ENCODE results near the gene AR.
"Not testable (repeated sequence)": the region's sequence is repeated elsewhere in the genome, so short reads cannot be mapped to it uniquely, and the experiment has no call there.

Gene AR

DNA sequence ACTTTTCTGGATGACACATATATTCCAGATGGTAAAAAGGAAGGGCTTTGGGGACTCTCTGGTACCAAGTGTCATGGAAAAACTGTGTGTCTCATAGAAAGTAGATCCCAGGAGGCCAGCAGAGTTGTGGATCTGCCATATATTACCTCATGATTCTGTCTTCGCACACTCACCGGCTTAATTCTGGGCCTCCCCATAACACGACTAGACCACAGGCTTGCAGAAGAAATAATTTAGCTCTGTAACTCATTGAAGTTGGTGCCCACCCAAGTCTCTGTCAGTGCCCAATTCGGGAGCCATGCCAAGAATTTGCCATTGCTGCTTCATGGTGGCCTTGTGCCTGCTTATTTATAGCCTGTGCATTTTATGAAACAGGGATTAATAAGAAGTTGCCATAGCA is 104.5 kb downstream of the AR start:
- DNase-seq (ENCODE audit: low spot score) = no peak

GRCh38 chrX:67651437-67652142 is 107.8 kb downstream of the AR start:
- DNase-seq (ENCODE audit: low spot score) = no peak

GRCh38 chrX:67652543-67652942 is 108.7 kb downstream of the AR start:
- no peak for DNase-seq (ENCODE audit: low spot score)

GRCh38 chrX:67654301-67654700 is 110.5 kb downstream of the AR start:
- no peak for DNase-seq (ENCODE audit: low spot score)

DNA sequence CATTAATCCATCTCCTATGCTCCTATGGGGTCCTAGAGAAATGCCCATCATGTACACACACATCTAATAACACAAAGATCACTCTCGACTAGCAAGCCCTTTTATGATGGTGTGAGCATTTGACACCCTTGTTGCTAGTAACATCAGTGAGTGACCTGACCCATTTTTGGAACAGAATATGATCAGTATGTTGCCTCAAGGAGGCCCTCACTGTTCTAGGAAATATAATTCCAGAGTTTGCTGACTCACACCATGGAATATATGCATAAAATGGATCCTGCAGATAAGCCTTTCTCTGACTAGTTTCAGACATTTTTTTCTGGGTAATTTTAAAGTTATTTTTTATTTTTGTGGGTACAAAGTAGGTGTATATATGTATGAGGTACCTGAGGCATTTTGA is 121.8 kb downstream of the AR start:
- DNase-seq (ENCODE audit: low spot score) = no peak

DNA sequence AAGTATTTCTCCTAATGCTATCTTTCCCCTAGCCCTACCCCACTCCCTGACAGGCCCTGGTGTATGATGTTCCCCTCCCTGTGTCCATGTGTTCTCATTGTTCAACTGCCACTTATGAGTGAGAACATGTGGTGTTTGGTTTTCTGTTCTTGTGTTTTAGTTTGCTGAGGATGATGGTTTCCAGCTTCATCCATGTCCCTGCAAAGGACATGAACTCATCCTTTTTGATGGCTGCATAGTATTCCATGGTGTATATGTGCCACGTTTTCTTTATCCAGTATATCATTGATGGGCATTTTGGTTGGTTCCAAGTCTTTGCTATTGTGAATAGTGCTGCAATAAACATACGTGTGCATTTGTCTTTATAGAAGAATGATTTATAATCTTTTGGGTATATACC is 126.9 kb downstream of the AR start:
- not testable (repeated sequence) for DNase-seq (ENCODE audit: low spot score)

DNA sequence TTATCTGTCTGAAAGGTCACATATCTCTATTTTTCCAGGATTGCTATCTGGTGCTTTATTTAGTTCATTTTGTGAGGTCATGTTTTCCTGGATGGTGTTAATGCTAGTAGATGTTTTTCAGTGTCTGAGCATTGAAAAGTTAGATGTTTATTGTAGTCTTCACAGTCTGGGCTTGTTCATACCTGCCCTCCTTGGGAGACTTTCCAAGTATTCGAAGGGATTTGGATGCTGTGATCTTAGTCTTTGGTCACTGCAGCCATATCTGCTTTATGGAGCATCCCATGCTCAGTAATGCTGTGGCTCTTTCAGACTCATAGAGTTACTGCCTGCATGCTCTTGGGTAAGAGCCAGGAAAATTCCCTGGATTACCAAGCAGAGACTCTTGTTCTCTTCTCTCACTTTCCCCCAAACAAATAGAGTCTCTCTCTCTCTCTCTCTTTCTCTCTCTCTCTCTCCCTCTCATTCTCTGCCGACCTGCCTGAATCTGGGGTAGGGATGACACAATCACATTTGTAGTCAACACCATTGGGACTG is 130.0 kb downstream of the AR start:
- DNase-seq (ENCODE audit: low spot score) = no peak

GRCh38 chrX:67674741-67675140 is 130.9 kb downstream of the AR start:
- no peak for DNase-seq (ENCODE audit: low spot score)

DNA sequence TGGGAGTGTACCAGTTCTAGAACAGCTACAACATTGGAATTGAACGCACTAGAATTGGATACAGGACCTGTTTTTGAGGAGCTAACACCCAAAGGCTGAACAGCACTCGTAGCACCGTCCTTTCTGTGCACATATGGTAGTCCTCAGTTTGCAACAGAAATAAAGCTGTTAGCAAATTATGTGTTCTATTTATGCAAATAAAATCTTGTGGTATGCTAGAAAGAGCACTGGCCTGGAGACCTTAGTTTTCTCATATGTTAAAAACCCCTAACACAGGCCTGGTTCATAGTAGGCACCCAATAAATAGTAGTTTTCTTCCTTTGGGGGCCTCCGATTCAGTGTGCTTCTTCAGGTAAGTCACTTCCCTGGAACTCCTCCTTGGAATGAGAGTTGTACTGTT is 140.3 kb downstream of the AR start:
- DNase-seq (ENCODE audit: low spot score) = no peak

GRCh38 chrX:67692246-67692645 is 148.4 kb downstream of the AR start:
- DNase-seq (ENCODE audit: low spot score) = peak; percentile 20

DNA sequence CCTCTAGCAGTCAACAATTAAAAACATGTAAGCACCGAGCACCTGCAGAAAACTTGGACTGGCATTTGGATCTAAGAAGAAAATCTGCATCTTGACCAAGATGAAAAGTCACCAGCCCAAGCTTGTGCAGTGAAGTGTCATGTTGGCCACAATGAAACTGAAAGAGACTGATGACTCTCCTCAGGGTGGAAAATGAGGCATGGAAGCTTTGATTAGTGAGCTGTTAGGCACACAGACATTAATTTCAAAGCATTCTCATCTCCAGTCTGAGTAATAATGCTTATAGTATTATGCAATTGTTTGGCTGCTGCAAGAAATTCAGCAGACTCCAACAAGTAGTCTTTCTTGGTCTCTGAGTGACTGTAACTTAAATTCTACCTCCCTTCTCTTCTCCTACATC is 150.1 kb downstream of the AR start:
- no peak for DNase-seq (ENCODE audit: low spot score)

DNA sequence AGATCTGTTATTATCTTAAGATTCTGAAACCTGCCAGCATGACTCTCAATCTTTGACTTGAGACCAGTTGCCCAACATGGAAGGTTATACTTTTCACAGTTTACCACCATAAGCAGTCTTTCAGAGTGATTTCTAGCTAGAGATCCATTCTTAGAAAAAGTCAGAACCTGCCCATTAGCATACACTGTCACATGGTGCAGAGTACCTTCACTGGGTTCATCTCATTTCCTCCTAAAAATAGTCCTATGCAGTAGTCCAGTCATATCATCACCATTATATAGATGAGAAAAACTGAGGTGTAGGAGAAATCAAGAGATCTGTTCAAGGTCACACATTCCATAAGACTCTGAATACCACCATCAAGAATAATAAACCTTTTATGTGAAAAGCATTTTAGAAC is 153.6 kb downstream of the AR start:
- DNase-seq (ENCODE audit: low spot score) = no peak

GRCh38 chrX:67700602-67701001 is 156.8 kb downstream of the AR start:
- DNase-seq (ENCODE audit: low spot score) = no peak

DNA sequence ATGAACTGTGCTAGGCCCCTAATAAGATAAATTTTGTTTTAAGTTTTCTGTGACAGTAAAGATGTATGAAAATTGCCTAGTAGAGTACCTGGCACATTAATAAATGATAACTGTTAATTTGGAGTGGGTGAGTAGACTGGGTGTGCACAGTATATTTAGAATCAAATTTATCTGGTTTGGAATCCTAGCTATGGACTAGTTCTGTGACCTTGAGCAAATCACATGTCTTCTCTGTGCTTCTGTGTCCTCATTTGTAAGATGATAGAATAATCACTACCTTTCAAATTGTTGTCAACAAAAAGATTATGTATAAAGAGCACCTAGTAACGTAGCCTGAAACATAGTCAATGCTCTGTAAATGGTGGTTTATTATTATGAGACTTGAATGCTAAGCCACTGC is 170.2 kb downstream of the AR start:
- DNase-seq (ENCODE audit: low spot score) = no peak

GRCh38 chrX:67717571-67717970 is 173.8 kb downstream of the AR start:
- no peak for DNase-seq (ENCODE audit: low spot score)

GRCh38 chrX:67718926-67719325 is 175.1 kb downstream of the AR start:
- DNase-seq (ENCODE audit: low spot score) = no peak

DNA sequence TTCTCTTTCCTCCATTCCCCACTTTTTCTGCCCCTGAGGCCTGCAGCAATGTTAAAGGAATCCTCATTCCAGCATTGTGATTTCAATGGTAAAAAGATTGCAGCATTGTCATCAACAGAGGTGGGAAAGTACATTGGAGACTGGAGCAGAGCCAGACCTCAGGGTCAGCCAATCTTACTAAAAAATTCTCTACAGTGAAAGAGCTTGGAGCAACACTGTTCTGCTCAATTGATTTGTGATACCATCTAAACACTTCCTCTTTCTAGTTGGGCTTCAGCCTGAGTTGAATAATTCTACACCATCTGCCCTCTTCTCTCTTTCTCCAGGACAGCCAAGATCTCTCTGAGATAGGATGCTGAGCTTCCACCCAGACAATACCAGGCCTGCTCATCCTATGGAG is 176.5 kb downstream of the AR start:
- DNase-seq (ENCODE audit: low spot score) = no peak

DNA sequence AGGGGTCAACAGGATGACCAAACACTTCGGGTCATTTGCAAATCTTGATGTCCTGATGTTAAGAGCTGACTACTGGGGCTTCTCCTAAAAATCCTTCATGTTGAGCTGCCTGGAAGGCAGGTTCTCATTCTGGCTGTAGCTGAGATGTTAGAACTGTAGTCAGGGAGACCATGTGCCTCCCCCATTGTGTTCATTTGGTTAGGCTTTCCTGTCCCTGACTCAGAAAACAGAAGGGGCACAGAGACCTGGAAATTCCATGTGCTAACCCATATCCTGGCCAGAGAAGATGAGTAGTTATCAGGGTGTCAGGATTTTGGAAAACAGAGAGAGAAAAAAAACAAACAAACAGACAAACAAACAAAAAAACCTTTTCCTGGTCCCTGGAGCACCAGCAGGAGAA is 177.5 kb downstream of the AR start:
- no peak for DNase-seq (ENCODE audit: low spot score)

DNA sequence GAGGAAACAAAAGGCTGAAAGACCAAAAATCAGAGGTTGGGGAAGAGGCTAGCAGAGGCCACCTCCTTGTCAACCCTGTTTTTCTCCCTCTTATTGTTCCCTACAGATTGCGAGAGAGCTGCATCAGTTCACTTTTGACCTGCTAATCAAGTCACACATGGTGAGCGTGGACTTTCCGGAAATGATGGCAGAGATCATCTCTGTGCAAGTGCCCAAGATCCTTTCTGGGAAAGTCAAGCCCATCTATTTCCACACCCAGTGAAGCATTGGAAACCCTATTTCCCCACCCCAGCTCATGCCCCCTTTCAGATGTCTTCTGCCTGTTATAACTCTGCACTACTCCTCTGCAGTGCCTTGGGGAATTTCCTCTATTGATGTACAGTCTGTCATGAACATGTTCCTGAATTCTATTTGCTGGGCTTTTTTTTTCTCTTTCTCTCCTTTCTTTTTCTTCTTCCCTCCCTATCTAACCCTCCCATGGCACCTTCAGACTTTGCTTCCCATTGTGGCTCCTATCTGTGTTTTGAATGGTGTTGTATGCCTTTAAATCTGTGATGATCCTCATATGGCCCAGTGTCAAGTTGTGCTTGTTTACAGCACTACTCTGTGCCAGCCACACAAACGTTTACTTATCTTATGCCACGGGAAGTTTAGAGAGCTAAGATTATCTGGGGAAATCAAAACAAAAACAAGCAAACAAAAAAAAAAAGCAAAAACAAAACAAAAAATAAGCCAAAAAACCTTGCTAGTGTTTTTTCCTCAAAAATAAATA is 179.9 kb downstream of the AR start:
- no peak for DNase-seq (ENCODE audit: low spot score)

- no peak for DNase-seq (ENCODE audit: low spot score)
These were observed 180.7 kb downstream of the AR start for GRCh38 chrX:67724359-67725110.

GRCh38 chrX:67725471-67725870 is 181.7 kb downstream of the AR start:
- no peak for DNase-seq (ENCODE audit: low spot score)

DNA sequence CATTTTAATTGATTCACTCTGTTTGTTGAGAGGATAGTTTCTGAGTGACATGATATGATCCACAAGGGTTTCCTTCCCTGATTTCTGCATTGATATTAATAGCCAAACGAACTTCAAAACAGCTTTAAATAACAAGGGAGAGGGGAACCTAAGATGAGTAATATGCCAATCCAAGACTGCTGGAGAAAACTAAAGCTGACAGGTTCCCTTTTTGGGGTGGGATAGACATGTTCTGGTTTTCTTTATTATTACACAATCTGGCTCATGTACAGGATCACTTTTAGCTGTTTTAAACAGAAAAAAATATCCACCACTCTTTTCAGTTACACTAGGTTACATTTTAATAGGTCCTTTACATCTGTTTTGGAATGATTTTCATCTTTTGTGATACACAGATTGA is 182.2 kb downstream of the AR start:
- DNase-seq (ENCODE audit: low spot score) = no peak

GRCh38 chrX:67727576-67727975 is 183.8 kb downstream of the AR start:
- DNase-seq (ENCODE audit: low spot score) = no peak
